Gastrocnemius medialis (tissue), 4 donors: ENCODE data around the gene AZIN2. TPM values are rescaled to one million over a fixed set of nuclear protein-coding genes. Genes with fewer than 3 reads are reported as not detected.

Experiments
- ATAC-seq, 2 donors: fragments of 150-250 bp; one replicate each; pipeline ENCODE4 v1.9.1; 2016
- DNase-seq, 2 donors: peaks; one replicate each; pipeline ENCODE4 v3.0.0-alpha.2; 2019
- H3K27ac ChIP-seq, 4 donors: fragments of 200-600 bp; sonication (generic); 1 replicate in 1 of 4; 2 replicates in 3 of 4; pipeline ENCODE4 v1.5.1; 2016 to 2018; ENCODE audit warnings: mild to moderate bottlenecking in 2 of 4, moderate library complexity in 1 of 4
- H3K27me3 ChIP-seq, 3 donors: fragments of 200-600 bp; sonication (generic) in 2 of 3; 1 replicate in 1 of 3; 2 replicates in 2 of 3; pipeline versions ENCODE4 v1.5.1 to v1.6.0; 2016 to 2019; ENCODE audit warnings: mild to moderate bottlenecking in 1 of 3, moderate library complexity in 1 of 3
- H3K36me3 ChIP-seq, 2 donors: fragments of 200-600 bp; sonication (generic) in 1 of 2; one replicate each; pipeline ENCODE4 v1.5.1; 2017 to 2018
- H3K4me1 ChIP-seq, 2 donors: fragments of 200-600 bp; sonication (generic) in 1 of 2; one replicate each; pipeline ENCODE4 v1.5.1; 2016 to 2017; ENCODE audit warnings: mild to moderate bottlenecking in 2 of 2
- H3K4me3 ChIP-seq, 4 donors: fragments of 200-600 bp; sonication (generic) in 3 of 4; 1 replicate in 1 of 4; 2 replicates in 3 of 4; pipeline ENCODE4 v1.5.1; 2016 to 2019; ENCODE audit warnings: mild to moderate bottlenecking in 2 of 4
- H3K9me3 ChIP-seq, 3 donors: fragments of 200-600 bp; sonication (generic) in 2 of 3; 1 replicate in 1 of 3; 2 replicates in 2 of 3; pipeline ENCODE4 v1.5.1; 2016 to 2019
- POLR2A ChIP-seq, 2 donors: fragments of 450-650 bp; IDR thresholded peaks; one replicate each; pipeline ENCODE4 v1.6.1; 2017; ENCODE audit warnings: antibody characterized with exemption in 2 of 2, mild to moderate bottlenecking in 2 of 2, moderate library complexity in 2 of 2
- in situ Hi-C, 4 donors: fragments of 200-750 bp; cut with MboI; loops; one replicate each; pipeline versions ENCODE4 v1.15.0 to v1.8.0; 2017; ENCODE audit warnings: low sequenced_read_pairs in 4 of 4
- intact Hi-C: fragments of 100-400 bp; cut with DNase I; formaldehyde crosslinking; loops from one replicate; pipeline ENCODE4 v1.15.1; 2023; ENCODE audit warnings: low total_unique reads
- total RNA-seq, 4 donors: library from RNA; depleted of rRNA; stranded (reverse); fragments of >200 nt; gene quantifications; one replicate each; pipeline versions ENCODE4 v1.1.0 to v1.2.3, GENCODE V29; 2016
- TF ChIP-seq, protein P1 (sequence below), 5 experiments: fragments of 450-650 bp in 3 of 5; fragments of 200-600 bp in 2 of 5; sonication (generic) in 2 of 5; IDR thresholded peaks in 4 of 5; conservative IDR thresholded peaks in 1 of 5; 1 replicate in 4 of 5; 2 replicates in 1 of 5; pipeline ENCODE4 v1.5.1; 2016 to 2019; ENCODE audit warnings: antibody characterized with exemption in 5 of 5, mild to moderate bottlenecking in 3 of 5, moderate library complexity in 3 of 5

Gene AZIN2
- total RNA-seq, 4 donors from 2014 or later = 0.52 to 3.1 (median 1.2) TPM

DNA sequence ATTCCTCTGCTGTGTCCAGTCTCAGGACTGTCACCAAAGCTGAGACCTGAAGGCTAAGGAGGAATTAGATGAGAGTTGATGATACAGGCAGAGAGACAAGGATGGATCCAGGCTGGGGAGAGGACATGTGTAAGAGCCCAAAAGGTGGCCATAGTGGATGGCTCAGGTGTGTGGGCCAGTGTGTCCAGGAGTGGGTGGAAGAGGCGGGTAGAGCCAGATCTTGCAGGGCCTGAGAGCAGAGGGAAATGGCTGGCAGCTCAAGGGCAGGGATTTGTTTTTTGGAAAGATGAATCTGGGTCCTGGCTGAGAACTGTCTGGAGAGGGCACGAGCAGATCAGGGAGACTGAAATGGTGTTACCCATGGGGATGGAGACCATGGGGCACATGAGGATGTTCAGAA lies 38.1 kb downstream of the AZIN2 start:
- no peaks in the 10 kb centered on the region for H3K27me3 ChIP-seq
- H3K27ac ChIP-seq = no peak overlapping the region
- no peak overlapping the region for H3K4me3 ChIP-seq
- TF ChIP-seq, protein P1, sequence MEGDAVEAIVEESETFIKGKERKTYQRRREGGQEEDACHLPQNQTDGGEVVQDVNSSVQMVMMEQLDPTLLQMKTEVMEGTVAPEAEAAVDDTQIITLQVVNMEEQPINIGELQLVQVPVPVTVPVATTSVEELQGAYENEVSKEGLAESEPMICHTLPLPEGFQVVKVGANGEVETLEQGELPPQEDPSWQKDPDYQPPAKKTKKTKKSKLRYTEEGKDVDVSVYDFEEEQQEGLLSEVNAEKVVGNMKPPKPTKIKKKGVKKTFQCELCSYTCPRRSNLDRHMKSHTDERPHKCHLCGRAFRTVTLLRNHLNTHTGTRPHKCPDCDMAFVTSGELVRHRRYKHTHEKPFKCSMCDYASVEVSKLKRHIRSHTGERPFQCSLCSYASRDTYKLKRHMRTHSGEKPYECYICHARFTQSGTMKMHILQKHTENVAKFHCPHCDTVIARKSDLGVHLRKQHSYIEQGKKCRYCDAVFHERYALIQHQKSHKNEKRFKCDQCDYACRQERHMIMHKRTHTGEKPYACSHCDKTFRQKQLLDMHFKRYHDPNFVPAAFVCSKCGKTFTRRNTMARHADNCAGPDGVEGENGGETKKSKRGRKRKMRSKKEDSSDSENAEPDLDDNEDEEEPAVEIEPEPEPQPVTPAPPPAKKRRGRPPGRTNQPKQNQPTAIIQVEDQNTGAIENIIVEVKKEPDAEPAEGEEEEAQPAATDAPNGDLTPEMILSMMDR (IDR thresholded peaks at IDR 0.05 in 4 of 5, conservative IDR thresholded peaks at IDR 0.05 in 1 of 5) = no peak
- TF ChIP-seq POLR2A (IDR thresholded peaks at IDR 0.05) = no peak
- H3K4me1 ChIP-seq = no peaks in the 10 kb centered on the region
- no peaks in the 10 kb centered on the region for H3K9me3 ChIP-seq
- intact Hi-C loops = no loop called here
- no peaks in the 10 kb centered on the region for H3K36me3 ChIP-seq
- no peak for DNase-seq
- in situ Hi-C loops = loop anchor here in 1 of 4 donors (25.0 kb wide), 1 partner anchor 493 kb away; no protein-coding TSS in a partner anchor
- no peak for ATAC-seq

DNA sequence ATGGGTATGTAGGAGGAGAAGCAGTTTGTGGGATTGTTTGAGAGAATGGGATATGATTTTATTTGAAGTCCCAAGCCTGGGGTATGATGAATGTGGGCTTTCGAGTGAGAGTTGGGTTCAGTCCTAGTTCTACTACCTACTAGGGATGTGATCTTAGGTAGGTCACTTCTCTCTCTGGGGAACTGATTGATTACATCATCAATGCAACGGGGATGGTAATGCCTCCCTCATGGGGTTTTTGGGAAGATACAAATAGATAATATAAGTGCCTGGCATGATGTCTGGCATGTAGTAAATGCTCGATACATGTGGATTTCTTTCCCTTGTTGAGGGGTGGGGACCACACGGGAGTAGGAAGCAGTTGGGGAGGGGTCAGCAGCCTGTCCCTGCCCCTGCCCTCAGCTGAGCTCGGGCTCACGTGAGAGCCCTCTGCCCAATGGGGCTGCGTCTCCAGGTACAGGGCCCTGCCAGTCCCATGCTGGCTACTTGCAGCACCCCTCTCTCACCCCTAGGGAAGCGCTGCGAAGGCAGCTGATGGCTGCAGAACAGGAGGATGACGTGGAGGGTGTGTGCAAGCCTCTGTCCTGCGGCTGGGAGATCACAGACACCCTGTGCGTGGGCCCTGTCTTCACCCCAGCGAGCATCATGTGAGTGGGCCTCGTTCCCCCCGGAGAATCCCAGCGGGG lies 38.7 kb downstream of the AZIN2 start:
- H3K36me3 ChIP-seq = no peaks in the 10 kb centered on the region
- no peaks in the 10 kb centered on the region for H3K4me1 ChIP-seq
- DNase-seq = no peak
- intact Hi-C loops (loop anchor here (10.0 kb wide), 1 partner anchor 245 kb away; no protein-coding TSS in a partner anchor), in situ Hi-C loops (loop anchor here in 2 of 4 donors (10.0 to 25.0 kb wide), 2 partner anchors 345 to 493 kb away; no protein-coding TSS in a partner anchor)
- H3K9me3 ChIP-seq = no peaks in the 10 kb centered on the region
- TF ChIP-seq, protein P1 (IDR thresholded peaks at IDR 0.05 in 4 of 5, conservative IDR thresholded peaks at IDR 0.05 in 1 of 5) = no peak
- no peak for TF ChIP-seq POLR2A (IDR thresholded peaks at IDR 0.05)
- no peaks in the 10 kb centered on the region for H3K27me3 ChIP-seq
- H3K4me3 ChIP-seq = no peak overlapping the region
- H3K27ac ChIP-seq = no peak overlapping the region
- ATAC-seq = no peak

DNA sequence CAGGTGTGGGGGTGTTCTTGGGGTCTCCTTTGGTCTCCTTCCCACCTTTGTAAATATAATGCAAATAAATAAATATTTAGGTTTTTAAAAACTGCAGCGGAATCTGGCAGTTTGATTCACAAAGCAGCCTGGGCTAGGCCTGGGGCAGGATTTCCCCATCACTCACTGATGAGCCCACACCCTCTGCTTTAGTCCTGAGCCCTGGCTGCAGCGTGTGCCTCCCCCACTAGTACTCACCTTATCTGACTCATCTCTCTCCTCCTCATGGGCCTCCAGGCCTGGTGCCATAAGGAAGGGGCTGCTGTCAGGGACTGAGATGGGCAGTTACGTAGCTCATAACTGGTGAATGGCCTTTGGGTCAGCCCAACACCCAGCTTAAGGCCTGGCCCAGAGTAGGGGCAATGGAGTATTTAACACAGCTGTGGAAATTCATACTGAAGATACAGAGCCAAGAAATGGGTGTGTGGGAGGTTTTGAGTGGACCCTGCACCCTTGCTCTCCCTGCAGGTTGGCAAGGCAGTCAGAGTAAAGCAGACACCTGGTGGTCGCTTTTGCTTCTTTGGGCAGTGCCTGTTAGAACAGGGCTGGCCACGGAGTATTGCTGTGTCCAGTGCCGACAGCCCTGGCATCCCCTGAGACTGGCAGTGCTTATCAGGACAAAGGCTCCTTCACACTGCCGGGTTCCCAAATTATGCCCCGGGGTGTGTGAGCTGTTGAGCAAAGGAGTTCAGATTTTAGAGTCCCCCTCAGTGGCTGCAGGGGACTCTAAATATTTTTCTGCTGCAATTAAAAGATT lies 39.7 kb downstream of the AZIN2 start:
- ATAC-seq (no peak), DNase-seq (no peak)
- intact Hi-C loops (loop anchor here (10.0 kb wide), 1 partner anchor 244 kb away; no protein-coding TSS in a partner anchor), in situ Hi-C loops (loop anchor here in 2 of 4 donors (10.0 to 25.0 kb wide), 2 partner anchors 344 to 492 kb away; no protein-coding TSS in a partner anchor)
- no peaks in the 10 kb centered on the region for H3K27me3 ChIP-seq
- TF ChIP-seq, protein P1 (IDR thresholded peaks at IDR 0.05 in 4 of 5, conservative IDR thresholded peaks at IDR 0.05 in 1 of 5) = no peak
- no peak for TF ChIP-seq POLR2A (IDR thresholded peaks at IDR 0.05)
- H3K27ac ChIP-seq = no peak overlapping the region
- H3K4me1 ChIP-seq = no peaks in the 10 kb centered on the region
- H3K9me3 ChIP-seq = no peaks in the 10 kb centered on the region
- H3K4me3 ChIP-seq = no peak overlapping the region
- no peaks in the 10 kb centered on the region for H3K36me3 ChIP-seq

DNA sequence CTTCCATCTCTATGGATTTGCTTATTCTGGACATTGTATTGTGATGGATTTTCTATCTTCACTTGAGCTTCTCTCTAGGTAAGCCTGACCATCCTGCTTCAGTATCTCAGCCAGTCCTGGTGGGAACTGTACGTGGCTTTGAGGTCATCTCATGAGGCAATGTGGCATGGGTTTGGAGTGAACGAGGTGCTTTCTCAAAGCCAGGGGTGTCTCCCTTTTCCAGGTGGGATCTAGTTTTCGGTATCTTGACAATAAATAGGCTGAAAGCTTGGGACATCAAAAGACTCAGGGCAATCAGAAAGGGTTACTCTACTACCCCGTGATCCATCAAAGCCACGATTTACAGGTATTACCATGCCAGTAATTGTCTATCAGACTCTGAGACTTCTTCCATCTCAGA lies 40.8 kb downstream of the AZIN2 start:
- Histone ChIP-seq H3K36me3 (no peaks in the 10 kb centered on the region), H3K27ac (no peak overlapping the region), H3K9me3 (no peaks in the 10 kb centered on the region), H3K4me3 (no peak overlapping the region), H3K27me3 (no peaks in the 10 kb centered on the region), H3K4me1 (peaks cover 7 to 8% of the 10 kb centered on the region in 2 donors)
- intact Hi-C loops (loop anchor here (10.0 kb wide), 1 partner anchor 243 kb away; no protein-coding TSS in a partner anchor), in situ Hi-C loops (loop anchor here in 2 of 4 donors (10.0 to 25.0 kb wide), 2 partner anchors 343 to 491 kb away; no protein-coding TSS in a partner anchor)
- TF ChIP-seq POLR2A (IDR thresholded peaks at IDR 0.05) = no peak
- TF ChIP-seq, protein P1 (IDR thresholded peaks at IDR 0.05 in 4 of 5, conservative IDR thresholded peaks at IDR 0.05 in 1 of 5) = no peak
- ATAC-seq = no peak
- no peak for DNase-seq
